C4-2B (cell line): ENCODE data around the gene SPATS2L.

ENCODE experiments used
- H3K27ac ChIP-seq: fragments of 450-650 bp; 2 replicates; pipeline ENCODE4 v1.5.1; 2017
- ZFX ChIP-seq: fragments of 450-650 bp; IDR thresholded peaks from 2 replicates; pipeline ENCODE4 v1.6.1; 2017
- TF ChIP-seq, protein P1 (sequence below): fragments of 450-650 bp; conservative IDR thresholded peaks from 2 replicates; pipeline ENCODE4 v1.5.1; 2017; ENCODE audit warnings: mild to moderate bottlenecking

SPATS2L gene

DNA sequence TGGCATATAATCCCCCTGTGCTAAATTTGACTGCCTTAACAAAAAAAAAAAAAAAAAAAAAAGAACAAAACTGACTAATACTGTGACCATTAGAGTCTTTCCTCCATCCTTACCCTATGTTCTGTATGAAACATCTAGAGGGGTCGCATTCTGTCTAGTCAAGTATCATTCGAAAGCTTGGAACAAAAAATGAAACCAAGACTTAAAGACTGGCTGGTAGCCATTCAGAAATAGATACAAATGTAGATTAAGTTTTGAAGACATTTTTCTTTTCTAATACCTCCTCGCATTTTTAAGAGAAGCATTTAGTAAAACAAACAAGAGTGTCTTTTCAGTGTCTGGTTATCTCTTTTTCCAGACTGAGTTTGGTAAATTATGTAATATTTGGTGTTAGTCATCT is 66.7 kb downstream of the SPATS2L start:
- TF ChIP-seq ZFX: no peak
- no peak overlapping the region for H3K27ac ChIP-seq

DNA sequence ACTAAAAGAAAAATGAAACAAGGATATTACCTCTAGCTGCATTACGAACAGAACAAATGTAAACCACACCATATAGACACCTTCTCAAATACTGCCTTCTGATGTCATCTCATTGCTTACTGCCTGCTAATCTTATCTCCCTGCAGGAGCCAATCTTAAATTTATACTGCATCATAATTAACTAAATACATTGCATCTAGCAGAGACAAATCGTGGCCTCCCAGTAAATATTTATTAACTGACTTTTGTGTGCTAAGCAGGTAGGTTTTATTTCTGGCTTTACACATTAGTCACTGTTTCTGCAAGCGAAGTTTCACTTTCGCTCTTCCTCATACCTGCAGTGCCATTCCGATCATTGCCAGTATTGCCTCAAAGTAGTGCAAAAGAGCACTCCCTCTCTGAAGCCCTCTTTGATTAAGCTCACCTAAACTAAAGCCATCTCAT is 67.5 kb downstream of the SPATS2L start:
- TF ChIP-seq ZFX: no peak
- TF ChIP-seq, protein P1, sequence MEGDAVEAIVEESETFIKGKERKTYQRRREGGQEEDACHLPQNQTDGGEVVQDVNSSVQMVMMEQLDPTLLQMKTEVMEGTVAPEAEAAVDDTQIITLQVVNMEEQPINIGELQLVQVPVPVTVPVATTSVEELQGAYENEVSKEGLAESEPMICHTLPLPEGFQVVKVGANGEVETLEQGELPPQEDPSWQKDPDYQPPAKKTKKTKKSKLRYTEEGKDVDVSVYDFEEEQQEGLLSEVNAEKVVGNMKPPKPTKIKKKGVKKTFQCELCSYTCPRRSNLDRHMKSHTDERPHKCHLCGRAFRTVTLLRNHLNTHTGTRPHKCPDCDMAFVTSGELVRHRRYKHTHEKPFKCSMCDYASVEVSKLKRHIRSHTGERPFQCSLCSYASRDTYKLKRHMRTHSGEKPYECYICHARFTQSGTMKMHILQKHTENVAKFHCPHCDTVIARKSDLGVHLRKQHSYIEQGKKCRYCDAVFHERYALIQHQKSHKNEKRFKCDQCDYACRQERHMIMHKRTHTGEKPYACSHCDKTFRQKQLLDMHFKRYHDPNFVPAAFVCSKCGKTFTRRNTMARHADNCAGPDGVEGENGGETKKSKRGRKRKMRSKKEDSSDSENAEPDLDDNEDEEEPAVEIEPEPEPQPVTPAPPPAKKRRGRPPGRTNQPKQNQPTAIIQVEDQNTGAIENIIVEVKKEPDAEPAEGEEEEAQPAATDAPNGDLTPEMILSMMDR: no peak
- no peak overlapping the region for H3K27ac ChIP-seq

DNA sequence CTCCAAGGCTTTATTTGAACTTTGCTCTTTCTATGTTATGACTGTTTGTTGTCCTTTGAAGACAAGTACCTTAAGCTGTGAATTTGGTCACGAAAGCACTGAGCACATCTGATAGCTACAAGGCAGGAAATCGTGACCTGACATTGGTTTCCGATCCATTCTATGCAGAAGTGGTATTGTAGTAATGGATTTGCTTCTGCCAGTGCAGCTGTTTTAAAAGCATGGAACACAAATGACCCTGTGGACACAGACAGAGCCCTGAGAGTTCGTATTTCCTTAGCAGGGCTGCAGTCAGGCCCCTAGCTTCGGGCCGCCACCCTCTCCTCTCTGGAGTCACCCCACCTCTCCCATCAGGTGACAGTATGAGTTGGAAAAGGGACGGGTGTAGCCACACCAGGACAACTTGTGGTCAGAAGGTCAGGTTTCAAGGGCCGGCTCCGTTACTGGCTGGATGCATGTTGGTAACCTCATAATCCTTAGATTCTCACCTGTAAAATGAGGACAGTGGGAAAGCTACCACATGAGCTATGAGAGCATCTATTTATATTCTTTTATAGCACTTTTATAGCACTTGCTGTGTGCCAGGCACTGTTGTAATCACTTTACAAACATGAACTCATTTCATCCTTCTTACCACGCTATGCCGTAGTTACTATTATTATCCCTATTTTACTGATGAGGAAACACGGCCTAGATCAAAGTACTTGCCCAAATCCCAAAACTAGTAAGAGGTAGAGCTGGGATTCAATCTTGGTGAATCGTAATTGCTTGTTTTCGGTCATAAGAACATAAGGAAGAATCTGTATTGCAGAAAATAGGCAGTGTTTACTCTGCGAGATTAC is 70.2 kb downstream of the SPATS2L start:
- TF ChIP-seq, protein P1: no peak
- TF ChIP-seq ZFX: no peak
- no peak overlapping the region for H3K27ac ChIP-seq

DNA sequence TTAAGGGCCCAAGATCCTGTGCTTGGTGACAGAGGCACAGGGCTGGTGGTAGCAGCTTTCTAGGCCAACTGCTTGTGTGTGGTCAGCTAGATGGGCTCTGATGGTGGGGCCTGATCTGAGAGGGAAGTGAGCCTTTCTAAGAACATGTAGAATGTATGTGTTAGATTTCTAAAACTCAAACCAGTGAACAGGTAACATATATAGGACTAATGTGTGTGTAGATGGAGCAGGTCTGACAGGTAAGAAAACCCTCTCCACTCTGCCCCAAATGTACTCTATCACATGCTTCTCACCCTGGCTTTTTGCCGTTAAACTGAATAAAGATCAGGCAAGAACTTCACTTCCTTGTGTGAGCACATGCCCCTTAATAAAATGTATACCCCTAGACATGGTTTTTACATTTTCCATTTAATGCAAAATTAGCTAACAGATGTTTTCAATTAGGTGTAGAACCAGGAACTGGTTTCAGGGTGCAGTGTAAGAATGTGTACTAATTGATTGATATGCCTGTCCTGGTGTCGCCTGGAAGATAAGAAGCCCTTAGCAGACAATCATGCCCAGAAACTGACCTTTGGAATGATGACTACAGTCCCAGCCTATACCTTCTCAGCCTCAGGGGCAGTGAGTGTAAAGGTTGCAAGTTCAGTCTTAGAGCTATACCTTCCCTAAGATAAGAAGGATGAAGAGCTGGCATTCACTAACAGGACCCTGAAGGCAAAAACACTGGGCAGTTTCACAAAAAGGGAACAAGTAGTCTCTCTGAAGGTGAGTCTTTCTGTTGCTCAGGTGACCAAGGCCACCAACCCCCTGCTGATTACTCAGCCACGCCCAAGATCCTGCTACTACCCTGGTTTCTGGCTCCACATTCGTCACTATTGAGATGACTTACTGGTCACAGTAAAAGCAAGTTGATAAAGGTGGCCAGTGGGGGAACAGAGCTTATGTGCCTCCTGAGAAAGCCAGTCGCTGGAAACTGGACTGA is 71.2 kb downstream of the SPATS2L start:
- H3K27ac ChIP-seq: no peak overlapping the region
- TF ChIP-seq, protein P1: no peak
- TF ChIP-seq ZFX: no peak

DNA sequence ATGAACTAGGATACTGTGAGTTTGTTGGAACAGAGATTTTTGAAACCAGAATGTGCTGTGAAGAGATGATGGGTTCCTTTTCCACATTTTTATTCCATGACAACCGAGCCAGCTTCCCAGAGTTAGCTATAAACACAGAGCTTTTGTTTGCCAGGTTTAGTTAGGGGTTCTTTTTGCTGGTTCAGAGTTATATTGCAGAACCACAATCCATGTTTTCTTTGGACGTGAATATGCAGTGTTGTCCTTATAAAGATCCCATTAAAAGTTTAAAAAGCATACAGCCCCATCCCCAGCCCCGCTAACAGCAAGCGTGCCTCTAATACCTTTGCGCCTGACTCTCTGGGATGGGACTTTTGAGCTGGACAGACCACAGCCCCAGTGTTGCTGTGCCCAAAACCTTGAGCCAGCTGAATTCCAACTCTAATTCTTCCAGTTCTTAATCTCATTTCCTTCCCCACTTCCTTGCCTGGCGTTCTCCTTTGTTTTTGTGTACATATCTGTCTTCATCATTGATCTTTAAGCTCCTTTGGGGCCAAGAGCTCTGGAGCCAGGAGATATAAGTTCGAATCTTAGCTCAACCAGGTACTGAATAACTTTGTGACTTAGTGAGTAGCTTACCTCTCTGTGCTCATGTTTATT is 72.3 kb downstream of the SPATS2L start:
- H3K27ac ChIP-seq: no peak overlapping the region
- no peak for TF ChIP-seq ZFX
- TF ChIP-seq, protein P1: no peak

DNA sequence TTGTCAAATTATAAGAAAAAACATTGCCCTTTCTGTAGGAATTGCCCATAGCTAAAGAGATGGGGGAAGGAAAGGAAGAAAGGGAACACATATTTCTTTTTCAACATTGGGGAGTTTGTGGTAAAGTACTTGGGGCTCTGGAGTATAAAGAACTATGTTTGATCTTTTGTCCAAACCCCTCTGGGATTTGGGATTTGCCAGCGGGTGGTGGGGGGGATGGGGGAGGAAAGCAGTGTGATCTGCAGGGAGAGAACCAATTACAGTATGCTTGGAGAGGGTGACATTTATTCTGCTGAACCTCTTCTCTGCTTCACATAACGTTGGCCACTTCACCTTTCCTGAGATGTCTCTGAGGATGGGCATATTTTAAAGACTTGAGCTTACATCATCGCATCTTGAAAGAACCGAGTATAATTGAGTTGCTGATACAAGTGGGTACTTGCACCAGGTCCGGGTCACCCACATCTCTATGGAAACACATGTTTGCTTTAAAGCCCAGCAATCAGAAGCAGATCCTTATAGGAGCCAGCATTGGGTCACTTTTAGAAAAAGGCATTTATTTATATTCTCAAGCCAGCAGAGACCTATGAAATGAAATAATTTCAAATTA is 73.1 kb downstream of the SPATS2L start:
- TF ChIP-seq, protein P1: no peak
- TF ChIP-seq ZFX: no peak
- no peak overlapping the region for H3K27ac ChIP-seq

DNA sequence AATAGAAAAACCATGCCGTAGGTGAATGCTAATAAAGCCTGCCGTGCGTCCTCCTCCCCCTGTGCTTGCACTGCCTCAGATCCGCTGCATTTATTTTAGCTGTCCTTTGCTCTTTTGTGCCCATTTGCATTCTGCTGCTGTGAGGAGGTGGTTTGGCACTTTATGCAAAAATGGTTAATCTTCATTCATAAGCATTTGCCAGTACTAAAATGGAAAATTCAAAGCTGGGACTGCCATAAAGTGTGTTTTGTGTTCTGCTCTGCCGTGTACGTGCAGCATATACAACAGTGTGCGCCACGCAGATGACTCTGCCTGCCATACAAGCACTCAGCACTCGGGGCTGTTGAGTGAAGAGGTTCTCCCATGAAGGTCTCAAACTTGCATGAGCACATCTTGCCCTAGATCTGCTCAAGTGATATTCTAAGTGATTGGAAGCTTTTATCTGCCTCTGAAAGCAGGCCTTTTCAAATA is 73.6 kb downstream of the SPATS2L start:
- no peak for TF ChIP-seq ZFX
- TF ChIP-seq, protein P1: no peak
- no peak overlapping the region for H3K27ac ChIP-seq
